ENCODE measurements around the gene ABCA10.

Gene ABCA10

GRCh38 chr17:69166957-69167356 lies 61.7 kb downstream of the ABCA10 start:
- DNase-seq (ENCODE audit: low spot score), result no peak

- DNase-seq (ENCODE audit: low spot score), result no peak
These were observed 64.4 kb downstream of the ABCA10 start for GRCh38 chr17:69164206-69164605.

DNA sequence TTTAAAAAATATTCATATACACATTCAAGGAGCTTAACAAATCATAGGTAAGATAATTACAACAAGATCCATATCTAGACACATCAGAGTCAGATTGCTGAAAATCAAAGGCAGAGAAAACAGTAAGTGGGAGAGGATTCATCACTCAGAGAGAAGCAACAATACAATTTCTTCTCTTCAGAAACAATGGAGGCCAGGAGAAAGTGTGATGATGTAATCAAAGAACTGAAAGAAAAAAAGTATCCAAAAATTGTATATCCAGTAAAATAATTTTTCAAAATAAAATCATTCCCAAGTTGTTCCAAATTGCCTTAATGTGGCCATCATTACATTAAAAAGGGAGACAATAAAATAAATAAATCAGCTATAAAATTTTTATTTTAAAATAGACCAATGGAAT lies 69.2 kb downstream of the ABCA10 start:
- no peak for DNase-seq (ENCODE audit: low spot score)

- DNase-seq (ENCODE audit: low spot score), result no peak
These were observed 74.4 kb downstream of the ABCA10 start for GRCh38 chr17:69154267-69154666.

DNA sequence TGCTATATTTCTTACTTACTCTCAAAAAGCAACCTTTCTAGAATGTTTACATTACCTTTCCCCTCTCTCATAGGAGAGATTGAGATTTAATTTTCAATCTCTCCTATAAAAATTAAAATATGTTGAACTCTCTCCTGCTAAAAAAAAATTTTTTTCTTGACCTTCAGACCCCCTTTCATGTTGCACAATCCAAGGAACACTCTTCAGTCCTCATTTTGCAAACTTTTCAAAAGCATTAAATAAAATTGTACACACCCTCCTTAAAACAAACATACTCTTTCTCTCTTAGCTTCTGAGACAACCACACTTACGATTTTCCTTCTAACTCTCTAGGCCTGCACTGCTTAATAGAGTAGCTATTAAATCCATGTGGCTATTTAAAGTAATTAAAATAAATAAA lies 78.3 kb downstream of the ABCA10 start:
- no peak for DNase-seq (ENCODE audit: low spot score)

- DNase-seq (ENCODE audit: low spot score), result no peak
These were observed 81.2 kb downstream of the ABCA10 start for GRCh38 chr17:69147460-69147859.

DNA sequence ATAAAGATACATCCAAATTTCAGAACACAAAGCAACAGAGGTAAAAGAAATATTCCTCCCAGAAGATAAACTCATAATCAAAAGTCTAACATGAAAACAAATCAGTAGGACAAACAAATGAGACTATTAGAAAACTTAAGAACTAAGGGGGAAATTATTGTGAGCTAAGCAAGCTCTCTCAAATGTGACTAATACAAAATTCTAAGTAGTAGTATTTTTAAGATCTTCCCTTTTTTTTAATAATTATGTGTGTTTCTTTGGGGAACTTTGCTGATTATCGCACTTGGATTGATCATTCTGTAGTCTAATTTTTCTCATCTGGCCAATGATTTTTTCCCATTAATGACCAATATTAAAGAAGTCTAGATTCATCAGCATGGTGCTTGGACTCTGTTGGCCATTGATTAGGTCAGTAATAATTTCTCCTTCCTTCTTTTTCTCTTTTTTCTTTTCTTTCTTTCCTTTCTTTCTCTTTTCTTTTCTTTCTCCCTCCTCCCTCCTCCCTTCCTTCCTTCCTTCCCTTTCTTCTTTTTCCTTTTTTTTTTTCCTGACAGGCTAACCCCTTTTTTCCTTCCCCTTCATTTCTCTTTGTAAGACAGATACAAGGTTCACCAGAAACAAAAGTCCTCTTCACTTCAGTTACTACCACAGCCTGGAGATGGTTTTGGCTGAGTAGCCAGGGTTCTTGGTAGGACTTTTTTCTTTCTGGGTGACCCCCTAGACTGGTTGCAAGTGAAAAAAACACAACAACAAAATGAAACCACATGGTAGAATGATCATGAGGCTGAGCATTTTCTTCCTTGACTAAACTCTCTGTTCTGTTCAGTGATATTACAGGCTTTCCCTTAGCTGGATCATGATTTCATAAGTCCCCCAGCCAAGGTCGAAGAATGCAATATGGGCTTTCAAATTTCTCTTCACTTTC lies 84.0 kb downstream of the ABCA10 start:
- no peak for DNase-seq (ENCODE audit: low spot score)

- no peak for DNase-seq (ENCODE audit: low spot score)
These were observed 84.9 kb downstream of the ABCA10 start for GRCh38 chr17:69143683-69144231.

DNA sequence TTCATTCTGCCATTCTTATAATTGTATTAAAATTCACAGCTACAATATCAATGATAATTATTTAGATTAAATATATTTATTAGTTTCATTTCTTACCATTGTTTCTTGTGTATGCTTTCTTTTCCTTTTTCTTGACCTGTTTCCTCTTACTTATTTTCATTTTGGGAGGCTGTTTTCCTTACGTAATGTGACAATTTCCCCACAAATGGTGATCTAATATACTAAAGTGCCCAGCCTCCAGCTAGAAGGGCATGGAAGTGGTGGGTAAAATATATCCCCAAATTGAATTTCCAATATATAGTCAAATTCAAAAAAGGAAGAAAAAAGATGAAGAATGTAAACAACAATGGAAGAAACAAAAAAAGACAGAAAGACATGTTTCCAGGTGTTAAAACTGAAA lies 85.5 kb downstream of the ABCA10 start:
- no peak for DNase-seq (ENCODE audit: low spot score)

DNA sequence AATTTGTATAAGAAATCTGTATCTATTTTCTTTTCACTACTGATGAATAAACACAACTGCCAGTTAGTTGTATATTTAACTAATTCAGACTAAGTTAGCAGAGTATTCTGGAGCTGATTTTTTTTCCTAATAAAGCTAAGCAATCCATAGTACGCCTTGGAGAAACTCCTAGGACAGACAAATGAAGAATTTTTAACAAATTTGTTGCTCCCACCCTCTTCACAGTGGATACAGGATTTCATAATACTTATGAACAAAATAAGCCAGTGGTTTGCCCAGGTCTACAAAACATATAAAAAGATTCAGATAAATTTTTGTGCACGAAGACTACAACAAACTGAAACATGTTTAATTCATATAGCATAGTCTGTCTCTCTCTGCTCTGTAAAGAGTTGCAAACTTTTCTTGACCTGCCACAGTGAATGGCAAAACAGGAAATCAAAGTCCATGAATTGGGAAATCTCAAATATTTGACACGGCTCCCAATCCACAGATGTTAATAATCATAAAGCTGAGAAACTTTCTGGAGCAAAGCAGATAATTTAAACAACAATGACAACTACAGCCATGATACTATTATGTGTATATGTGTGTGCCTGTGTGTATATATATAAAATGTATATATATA lies 86.3 kb downstream of the ABCA10 start:
- DNase-seq (ENCODE audit: low spot score), result no peak

DNA sequence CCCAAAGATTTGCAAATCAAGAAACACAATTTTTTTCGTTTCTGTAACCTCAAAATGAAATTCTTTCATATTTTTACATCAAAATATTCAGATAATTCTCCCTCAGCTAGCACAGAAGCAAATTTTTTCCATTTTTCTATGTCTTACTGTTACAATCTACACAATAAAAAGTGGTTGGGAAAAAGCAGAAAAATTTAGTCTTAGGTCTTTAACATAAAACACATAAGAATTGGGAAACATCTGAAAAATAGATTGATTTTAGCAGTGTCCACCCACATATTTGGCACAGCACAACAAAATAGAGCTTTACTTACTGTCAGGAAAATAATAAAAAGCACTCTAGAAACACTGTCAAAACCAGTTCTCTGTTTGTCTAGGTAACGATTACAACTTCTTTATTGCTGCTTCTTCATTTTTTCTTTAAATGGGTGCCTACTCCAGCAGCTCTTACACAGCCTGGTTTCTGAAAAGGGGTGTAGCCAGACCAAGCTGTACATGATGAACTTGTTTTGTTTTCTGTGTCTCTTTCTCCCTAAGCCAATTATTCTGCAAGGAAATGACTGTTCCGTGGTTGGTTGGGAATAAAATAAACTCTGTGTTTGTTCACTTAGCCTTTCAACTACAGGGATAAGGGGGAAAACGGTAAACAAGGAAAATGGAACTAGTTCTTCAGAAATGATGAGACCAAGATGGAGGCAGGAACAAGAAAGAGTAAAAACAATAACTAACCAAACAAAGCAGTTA lies 87.0 kb downstream of the ABCA10 start, which contains the start of gene ABCA6:
Gene ABCA6 (minus strand): TSS at position 465 of the 744 bp plus-strand sequence. CDS start 1,192 bp downstream, outside the sequence.
- no peak for DNase-seq (ENCODE audit: low spot score)

DNA sequence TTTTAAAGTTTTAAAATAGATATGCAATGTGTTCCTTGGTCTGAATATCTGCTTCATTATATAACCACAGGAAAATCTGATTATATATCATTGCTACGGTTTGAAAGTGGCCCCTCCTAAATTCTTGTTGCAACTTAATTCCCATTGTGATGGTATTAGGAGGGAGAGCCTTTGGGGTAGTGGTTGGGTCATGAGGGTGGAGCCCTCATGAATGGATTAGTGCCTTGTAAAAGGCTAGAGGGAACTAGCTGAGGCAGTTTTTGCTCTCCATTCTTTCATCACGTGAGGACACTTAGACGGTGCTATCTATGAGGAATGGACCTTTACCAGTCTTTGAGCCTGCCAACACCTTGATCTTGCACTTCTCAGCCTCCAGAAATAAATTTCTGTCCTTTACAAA lies 94.5 kb downstream of the ABCA10 start:
- DNase-seq (ENCODE audit: low spot score), result no peak

- no peak for DNase-seq (ENCODE audit: low spot score)
These were observed 97.9 kb downstream of the ABCA10 start for GRCh38 chr17:69130627-69131296.

GRCh38 chr17:69123626-69124025 lies 105.0 kb downstream of the ABCA10 start:
- DNase-seq (ENCODE audit: low spot score), result no peak

- DNase-seq (ENCODE audit: low spot score), result no peak
These were observed 106.6 kb downstream of the ABCA10 start for GRCh38 chr17:69122065-69122464.

GRCh38 chr17:69117855-69118784 lies 110.5 kb downstream of the ABCA10 start:
- DNase-seq (ENCODE audit: low spot score), result no peak

DNA sequence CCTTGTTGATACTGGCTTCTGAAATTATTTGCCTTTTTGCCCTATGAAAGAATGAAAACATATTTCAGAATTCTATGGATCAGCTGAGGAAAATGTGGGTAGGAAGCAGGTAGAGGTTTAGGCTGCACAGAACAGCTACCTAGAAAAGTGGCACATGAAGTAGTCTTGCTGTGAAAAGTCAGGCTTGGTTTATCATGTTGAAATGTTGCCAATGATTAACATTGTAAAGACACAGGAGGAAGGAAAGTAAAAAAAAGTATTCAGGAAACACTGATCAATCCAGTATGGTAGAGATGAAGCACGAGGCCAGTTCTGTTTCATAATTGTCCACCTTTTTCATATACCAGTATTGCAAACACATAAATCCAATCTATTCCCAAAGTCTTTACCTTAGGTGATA lies 116.8 kb downstream of the ABCA10 start:
- no peak for DNase-seq (ENCODE audit: low spot score)

- no peak for DNase-seq (ENCODE audit: low spot score)
These were observed 122.5 kb downstream of the ABCA10 start for GRCh38 chr17:69105907-69106730.

- peak; percentile 23 for DNase-seq (ENCODE audit: low spot score)
These were observed 124.9 kb downstream of the ABCA10 start for GRCh38 chr17:69103557-69104233.

Measured in HuH-7 (cell line).